HG02759 (cell line): Measurements from ENCODE around the gene CCL21.

ENCODE experiments used
- ATAC-seq: cut with Tn5 transposase; IDR thresholded peaks from one replicate; pipeline ENCODE4 v1.9.1; 2021; ENCODE audit warnings: mild to moderate bottlenecking, moderate library complexity; ENCODE audit not compliant: unreplicated experiment

The CCL21 gene

DNA sequence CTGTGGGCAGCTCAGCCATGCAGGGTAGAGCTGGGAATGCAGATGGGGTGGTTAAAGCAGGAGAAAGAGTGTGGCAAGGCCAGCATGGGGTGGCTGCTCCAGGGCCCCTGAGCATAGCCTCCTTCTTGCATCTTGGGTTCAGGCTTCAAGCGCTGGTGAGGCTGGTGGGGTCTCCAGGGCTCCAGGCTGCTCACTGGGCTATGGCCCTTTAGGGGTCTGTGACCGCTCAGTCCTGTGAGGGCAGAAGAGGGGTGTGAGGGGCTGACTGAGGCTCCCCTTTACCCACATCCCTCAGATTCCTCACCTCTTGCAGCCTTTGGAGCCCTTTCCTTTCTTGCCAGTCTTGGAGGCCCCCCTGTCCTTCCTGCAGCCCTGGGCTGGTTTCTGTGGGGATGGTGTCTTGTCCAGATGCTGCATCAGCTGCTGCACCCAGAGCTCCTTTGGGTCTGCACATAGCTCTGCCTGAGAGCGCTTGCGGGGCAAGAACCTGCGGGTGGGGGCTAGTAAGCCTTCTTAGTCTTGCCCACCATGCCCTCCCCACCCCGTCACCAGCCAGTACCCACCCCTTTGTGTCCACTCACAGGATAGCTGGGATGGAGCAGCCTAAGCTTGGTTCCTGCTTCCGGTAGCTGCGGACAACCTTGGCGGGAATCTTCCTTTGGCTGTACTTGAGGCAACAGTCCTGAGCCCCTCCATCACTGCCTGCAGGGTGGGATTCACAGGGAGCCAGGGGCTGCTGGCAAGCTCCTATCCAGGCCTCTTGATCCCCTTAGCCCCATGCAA is 549 bp downstream of the CCL21 start:
- no peak for ATAC-seq

DNA sequence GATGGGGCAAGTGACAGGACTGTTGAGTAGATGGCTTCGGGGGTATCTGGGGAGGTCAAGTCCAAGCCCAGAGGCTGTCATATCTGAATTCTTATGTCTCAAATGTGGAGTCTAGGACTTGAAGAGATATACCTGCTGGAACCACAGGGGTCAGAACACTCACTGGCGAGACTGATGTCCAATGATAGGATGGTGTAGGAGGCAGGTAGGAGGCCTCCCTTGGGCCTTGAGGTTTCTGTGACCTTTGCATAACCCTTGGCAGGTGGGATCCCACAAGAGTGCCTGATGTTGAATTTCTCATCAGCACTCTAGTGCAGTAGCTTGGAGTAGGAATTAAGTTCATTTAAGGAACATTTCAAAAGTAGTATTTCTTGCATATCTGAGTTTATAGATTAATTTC is 2.8 kb downstream of the CCL21 start:
- ATAC-seq: no peak

DNA sequence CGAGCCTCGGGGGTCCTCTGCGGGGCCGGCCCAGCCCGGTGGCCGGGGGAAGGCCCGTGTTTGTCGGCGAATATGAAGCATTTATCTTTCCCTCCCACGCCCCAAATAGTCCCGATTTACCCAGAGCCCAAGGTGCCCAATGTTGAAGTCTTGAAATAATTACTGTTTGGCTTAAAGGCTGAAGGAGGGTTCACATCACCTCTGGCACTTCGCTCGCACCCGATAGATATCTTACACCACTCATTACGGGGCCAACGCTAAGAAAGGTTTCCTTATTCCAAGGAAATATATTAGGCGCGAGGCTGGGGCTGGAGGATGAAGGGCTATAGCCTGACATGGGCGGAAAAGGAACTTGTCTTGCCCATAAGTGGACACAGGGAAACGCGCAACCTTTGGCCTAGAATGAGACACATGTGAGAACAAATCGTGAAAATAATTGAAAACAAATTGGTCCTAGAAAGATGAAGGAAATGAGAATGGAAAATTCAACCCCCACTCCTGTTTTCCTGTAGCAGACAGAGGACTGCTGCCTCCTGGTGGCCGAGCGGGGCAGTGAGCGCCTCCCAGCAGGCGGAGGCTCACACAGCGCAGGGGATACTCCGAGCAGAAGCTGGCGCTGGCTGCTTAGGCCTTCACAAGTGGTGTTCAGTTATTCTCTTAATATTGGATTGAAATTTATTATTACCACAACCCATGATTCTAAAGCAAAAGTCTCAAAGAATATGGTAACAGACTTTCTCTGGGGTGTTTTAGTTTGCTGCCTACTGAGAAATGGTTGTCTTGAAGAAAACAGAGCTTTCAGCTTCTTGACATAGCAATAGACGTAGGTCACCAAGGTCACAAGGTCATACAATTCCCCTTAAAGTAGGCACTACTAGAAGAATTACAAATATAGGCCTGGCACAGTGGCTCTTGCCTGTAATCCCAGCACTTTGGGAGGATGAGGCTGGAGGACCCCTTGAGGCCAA is 7.9 kb downstream of the CCL21 start:
- ATAC-seq: peak; percentile 78

DNA sequence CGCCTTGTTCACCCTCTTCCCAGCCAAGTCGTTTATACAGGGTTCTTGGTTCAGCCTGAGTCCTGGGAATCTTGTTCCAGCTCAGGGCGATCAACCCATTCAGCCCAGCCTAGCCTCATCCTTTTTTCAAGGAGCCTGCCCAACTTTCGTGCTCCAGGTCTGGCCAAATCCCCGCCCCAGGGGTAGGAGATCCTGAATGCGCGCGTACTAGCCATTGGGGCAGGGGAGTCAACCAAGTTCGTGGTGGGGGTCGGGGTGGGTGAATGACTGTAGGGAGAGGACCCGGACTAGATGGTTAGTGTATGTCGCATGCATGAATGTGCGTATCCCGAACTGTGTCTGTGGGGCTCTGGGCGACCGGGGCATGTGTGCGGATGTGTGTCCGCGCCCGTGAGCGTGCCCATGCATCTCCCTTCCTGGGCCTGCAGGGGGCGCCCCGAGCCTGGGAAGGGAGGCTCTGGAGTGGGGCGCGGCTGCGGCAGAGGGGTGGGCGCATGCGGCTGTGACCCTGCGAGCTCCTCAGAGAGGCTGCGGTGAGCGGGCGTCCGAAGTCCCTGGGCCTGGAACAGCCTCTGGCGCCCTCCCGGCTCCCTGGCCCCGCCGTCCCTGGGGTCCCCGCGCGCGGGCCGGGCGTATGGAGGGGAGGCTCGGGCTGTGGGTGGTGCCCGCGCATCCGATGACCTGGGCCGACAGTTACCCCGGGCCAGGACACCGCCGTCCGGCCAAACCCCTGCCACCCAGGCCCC is 8.7 kb downstream of the CCL21 start:
- peak; percentile 63 for ATAC-seq

DNA sequence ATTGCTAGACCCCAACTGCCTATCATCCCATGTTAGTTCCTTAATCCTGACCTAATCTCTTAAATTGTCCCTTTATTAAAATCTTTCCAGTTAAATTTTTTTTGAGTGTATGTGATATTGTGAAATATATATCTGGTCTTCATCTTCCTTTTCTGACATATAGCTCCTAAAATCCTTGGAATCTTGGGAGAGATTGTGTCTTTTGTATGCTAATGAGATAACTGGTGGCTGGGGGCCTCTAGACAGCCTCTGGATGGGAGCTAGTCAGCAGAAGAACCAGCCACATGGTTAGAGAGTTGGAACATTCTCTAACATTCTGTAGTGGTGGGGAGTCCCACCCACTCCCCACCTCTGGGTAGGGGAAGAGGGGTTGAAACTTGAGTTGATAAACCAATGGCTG is 15.1 kb downstream of the CCL21 start:
- no peak for ATAC-seq

DNA sequence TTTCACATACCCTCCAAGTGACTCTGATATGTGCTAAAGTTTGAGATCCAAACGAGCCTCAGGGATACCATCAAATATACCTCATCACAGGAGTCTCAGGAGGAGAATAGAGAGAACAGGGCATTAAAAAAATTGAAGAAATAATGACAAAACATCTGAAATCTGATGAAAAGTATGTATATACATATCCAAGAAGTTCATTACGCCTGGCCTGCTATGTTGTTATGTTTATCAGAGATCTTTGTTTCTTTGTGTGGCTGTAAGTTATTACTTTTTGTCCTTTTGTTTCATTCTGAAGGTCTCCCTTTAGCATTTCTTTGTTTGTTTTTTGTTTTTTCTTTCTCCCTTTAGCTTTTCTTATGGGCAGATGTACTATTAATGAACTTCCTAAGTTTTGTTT is 16.4 kb downstream of the CCL21 start:
- no peak for ATAC-seq

DNA sequence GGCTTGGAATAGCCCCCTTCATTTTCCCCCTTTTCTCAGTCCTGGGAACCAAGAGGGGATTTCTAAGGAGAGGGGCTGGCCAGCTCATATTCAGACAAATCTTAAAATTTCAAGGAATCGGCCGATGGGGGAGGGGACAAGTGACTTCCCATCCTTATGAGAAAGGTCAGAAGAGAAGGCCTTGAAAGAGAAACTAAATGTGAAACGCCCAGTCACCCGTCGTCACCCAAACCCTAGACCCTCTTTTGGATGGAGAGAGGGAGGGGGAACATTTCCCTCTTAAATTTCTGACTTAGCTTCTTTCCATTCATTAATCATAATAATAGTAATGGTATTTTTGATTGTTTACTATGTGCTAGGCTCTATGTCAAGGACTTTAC is 18.0 kb downstream of the CCL21 start:
- ATAC-seq: no peak

DNA sequence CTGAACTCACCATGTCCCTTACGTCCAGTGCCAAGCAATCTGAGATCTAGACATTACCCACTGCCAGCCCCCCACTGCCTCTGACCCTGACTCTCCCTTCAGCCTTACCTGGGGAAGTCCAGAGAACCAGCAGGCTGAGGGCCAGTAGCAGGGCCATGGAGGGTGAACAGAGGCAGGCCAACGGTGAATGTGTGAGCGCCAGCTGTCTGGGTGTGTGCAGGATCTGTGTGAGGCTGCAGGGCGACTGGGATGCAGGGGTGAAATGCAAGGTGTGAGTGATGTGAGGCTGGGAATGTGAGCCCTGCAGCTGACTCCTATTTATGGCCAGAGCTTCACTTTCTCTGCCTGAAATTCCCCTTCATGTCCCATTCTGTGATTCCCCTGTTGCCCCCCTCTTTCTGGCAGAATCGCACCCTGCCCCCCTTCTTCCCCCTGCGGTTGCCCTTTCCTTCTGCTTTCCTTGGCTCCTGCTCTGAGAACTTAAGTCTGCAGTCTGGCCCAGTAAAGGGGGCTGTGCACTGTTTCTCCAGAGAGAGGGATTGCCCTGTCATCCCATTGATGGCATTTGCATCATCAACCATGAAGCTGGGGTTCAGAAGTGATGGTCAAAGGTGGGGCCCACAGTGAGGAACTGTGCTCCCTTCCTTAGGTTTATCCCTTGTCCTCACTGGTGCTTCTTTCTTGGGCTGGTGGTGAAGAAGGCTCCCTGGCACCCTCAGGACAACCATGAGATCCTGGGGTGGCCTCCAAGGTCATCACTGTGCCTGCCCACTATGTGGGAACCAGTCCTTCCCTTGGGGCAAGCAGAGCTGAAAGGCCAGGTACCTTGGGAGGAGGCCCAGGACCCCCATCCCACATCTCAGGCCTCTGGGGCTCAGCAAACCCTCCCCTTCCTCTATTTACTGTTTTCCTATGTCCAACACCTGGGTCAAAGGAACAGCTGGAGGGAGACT is 18.7 kb downstream of the CCL21 start, which contains the start of gene CCL19:
CCL19 (minus strand) TSS at position 294 of the 953 bp plus-strand sequence; CDS start at position 157, 137 bp downstream.
- ATAC-seq: no peak

DNA sequence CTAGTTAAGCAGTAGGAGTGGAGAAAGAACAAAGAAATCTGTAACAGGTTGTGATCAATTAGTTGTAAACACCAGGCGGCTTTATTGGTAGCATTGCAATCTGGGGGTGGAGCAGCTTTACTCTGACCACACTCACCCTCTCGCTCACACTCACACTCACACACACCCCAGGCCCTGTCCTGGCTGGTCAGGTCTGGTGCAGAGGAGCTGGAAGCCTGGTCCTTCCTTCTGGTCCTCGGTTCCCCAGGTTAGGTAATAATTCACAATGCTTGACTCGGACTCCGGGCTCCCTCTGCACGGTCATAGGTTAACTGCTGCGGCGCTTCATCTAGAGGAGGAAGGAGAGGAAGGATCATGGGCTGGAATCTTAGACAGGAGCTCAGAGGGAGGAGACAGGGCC is 20.4 kb downstream of the CCL21 start:
- no peak for ATAC-seq

DNA sequence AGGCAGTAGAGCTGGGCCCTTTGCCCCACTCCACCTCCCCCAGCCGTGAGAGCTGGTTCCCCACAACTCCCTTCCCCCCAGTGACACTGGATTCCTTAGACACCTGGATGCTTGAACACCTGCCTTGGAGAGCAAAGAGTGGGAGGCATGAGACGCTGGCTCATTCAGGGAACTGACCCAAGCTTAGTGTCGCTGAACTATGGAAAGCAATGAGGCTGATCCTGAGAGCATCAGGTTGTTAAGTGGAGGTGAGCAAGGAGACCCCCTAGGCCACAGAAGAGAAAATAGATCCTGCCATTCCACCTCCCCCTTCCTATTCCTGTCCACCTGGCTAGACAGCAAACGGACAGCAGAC is 20.8 kb downstream of the CCL21 start:
- ATAC-seq: no peak

DNA sequence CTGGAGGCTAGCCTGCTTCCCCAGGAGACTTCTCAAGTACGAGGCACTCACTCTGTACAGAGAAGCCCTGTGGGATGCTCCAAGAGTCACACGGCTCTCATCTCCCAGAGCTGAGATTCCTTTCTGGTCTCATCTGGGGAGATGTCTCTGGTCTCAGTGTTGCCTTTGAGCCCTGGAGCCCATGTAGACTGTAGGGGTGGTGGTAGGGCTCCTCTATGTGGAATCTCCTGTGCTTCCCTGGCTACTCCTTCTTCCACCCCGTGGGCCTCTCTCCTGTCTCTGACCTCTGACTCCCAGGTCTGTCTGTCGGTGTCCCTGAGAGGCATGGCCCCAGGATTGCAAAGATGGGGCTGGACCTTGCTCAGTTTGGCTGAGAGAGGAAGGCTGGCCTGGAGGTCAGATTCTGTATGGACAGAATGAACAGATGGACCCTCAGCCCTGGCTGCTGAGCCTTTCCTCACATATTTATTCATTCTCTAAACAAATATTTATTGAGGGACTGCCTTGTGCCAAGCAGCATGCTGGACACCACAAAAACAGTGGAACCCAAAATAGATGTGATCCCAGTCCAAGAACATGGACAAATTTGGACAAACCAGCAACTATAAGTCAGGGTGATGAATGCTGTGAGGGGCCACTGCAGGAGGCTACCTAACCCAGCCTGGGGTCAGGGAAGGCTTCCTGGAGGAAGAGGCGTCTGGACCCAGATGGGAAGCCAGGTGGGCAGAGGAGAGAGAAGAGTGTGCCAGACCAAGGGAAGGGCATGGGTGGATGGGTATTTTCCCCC is 21.4 kb downstream of the CCL21 start:
- ATAC-seq: no peak

DNA sequence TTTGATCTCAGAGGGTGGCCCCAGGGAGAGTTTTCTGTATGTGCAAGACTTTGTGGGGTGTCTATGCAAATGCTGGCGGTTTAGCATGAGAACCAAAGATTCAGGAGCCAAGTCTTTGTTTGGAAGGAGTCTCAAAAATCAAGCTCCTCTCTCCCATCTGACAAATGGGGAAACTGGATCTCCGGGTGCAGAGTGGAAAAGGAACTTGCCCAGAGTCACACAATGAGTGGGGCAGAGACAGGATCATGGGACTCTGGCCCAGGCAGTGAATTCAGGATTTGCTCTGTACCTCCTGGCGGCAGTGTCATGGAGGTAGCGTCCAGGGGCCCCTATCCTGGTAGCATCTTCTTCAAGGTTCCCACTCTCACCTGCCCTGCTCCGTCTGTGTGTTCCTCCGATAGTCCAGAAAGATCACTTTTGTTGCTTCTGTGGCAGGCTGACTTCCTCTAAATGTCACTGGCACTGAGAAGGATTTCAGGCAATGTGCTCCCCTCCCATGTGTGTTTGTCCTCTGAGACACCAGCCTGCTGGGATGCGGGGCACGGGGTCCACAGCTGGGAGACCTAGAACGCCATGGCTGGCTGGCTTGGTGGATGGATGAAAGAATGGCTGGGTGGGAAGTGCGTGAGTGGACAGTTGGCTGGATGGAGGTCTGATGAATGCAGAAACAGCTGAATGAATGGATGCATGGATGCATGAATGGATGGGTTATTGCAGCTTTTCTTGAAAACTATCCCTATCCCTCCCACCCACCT is 22.5 kb downstream of the CCL21 start:
- no peak for ATAC-seq

DNA sequence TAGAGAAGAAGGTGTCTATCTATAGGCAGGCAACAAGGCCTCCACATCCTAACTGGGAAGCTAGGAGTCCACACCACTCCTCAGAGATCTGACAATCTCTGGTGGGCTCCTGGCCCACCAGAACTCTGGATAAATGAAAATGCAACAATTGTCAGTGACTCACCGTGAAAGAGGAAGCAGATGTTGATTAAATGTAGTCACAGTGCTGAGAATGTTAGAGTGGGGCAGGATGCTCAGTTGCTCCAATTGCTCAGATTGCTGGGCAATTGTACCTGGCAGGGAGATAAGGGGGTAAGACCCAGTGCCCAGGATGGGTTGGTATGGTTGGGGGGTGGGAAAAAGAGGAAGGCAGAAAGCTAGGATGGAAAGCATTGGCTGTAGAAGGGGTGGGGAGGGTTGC is 23.2 kb downstream of the CCL21 start:
- no peak for ATAC-seq

DNA sequence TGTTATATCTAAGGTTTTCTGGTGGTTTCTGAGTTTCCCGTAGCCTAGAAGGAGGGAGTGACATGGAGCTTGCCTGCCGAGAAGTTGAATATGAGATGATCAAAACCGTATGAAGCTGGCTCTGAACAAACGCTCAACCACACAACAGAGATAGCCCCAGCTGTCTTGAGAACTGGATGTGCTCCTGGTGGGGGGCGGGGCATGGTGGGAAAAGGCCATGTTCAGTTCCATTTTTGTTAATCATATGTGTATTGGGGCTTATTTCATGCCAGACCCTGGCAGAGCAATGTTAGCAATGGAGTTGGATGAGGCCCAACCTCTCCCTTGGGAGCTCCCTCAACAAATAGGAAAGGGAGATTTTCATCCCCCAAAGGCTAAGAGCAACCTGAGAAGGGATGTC is 23.7 kb downstream of the CCL21 start:
- ATAC-seq: no peak

DNA sequence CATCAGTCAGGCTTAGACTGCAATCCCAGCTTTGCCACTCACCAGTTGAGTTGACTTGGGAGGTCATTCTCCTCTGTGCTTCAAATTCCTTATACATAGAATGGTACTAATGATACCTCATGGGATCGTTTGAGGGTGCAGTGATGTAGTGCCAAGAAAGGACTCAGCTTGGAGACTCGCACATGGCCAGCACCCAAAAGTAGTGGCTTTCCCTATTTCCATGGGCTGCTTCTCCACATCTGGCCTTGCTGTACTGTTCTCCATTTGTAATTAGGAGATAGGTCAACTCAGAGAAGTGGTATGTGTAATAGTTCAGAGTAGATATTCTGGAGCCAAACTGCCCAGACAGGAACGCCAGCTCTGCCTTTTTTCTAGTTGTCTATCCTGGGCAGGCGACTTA is 24.3 kb downstream of the CCL21 start:
- no peak for ATAC-seq

DNA sequence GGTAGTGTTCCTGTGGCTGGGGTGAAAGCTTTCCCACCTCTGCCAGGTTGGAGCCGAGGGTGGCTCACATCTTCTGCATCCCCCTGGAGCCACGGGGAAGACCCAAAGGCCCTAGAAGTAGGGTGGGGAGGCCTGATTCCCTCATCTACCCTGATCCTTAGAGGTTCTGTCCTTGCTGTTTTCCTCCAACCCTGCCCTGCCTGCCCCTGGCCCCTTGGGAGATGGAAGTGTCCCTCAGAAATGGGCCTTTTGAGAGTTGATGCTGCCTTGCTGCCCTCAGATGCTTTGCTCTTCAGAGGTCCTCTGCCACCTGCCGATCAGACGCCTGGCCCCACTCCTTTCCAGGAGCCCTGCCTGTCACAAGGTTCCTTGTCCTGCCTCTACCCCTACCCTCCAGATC is 25.1 kb downstream of the CCL21 start:
- ATAC-seq: no peak

DNA sequence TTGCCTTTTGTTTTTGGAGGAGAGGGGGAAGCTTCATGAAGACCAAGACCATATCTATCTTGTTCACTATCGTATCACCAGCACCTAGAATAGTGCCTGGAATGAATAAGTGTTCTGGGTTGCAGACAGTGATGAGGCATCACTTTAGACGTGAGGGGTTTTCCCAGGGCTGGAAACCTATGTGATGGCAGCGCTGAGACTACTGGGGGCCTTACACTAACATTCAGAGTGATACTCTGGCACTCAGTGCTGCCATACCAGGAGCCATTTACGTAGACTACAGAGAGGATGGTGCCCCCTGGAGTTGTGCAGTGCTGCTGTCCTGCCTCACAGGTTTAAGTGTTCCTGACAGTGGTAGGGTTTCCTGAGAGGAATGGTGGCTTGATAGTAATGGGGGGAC is 25.8 kb downstream of the CCL21 start:
- ATAC-seq: no peak

DNA sequence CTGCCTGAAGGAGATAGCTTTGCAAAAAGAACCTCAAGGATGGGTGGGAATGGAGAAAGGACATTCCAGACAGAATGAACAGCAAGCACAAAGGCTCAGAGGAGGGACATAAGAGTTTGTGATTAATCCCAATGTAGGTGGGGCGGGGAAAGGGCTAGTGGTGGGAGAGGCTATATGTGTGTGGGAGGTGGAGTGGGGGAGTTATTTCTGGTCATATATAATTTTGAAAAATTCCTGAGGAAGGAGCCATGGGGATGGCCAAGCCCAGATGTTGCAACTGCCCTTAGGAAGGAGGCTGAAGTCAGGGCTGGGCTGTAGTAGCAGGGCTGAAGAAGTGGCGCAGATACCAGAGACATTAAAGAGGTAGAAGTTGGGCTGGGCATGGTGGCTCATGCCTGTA is 34.1 kb downstream of the CCL21 start:
- ATAC-seq: no peak
